HL-60/S4 (cell line): Measurements from ENCODE around the gene KCNG2.

Experiments
- in situ Hi-C: fragments of 300-500 bp; cut with MboI; formaldehyde crosslinking; loops from 2 replicates; pipeline ENCODE4 v1.14.3; 2022; ENCODE audit warnings: low sequenced_read_pairs

KCNG2 gene

DNA sequence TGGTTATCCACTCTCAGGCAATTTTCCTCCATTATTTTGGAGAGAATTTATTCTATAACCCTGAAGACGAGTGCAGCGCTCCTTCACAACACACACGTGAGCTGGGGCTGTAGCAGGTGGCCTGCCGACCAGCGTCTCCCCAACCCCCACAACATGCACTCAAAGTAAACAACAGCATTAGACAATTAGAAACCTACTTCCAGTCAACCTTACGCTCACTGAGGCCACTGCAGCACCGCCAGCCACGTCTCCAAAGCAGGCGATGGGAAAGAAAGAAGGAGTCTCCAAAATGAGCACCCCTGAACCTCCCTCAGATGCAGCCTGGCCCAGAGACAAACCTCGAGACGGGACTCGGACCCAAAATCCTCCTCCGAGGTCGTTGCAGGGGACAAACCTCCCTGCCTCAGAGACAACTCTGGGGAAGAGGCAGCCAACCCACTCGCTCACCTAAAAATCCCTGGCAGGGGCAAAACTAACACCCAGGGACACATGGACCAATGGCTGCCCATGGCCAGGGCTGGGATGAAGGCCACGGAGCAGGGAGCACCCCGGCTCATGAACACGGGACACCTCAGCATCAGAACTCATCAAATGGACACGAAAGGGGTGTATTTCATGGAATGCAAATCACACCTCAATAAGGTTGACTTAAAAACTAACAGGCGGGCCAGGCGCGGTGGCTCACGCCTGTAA, 151.1 kb downstream of the KCNG2 start:
- in situ Hi-C loops: no loop called here
